ENCODE data around the gene TRRAP.

- TF ChIP-seq CTCF (conservative IDR thresholded peaks at IDR 0.05): no peak
- TF ChIP-seq EZH2 (IDR thresholded peaks at IDR 0.05; ENCODE audit: low read depth): no peak
Observed at GRCh38 chr7:98996150-98996552, 117.8 kb downstream of the TRRAP start.
